HG02763 (cell line): ENCODE measurements around the gene FAM219A.
"Not testable (repeated sequence)": the region's sequence is repeated elsewhere in the genome, so short reads cannot be mapped to it uniquely, and the experiment has no call there.

ENCODE experiments used
- ATAC-seq: cut with Tn5 transposase; IDR thresholded peaks from one replicate; pipeline ENCODE4 v1.9.1; 2021; ENCODE audit warnings: mild to moderate bottlenecking, moderate library complexity; ENCODE audit not compliant: unreplicated experiment

The FAM219A gene

GRCh38 chr9:34446951-34447350, 11.4 kb downstream of the FAM219A start:
- ATAC-seq = no peak

- ATAC-seq = no peak
Observed at GRCh38 chr9:34446468-34446891, 11.9 kb downstream of the FAM219A start.

GRCh38 chr9:34443976-34444375, 14.4 kb downstream of the FAM219A start:
- ATAC-seq = no peak

- ATAC-seq = no peak
Observed at GRCh38 chr9:34443533-34443932, 14.8 kb downstream of the FAM219A start.

- no peak for ATAC-seq
Observed at GRCh38 chr9:34442770-34443169, 15.6 kb downstream of the FAM219A start.

- no peak for ATAC-seq
Observed at GRCh38 chr9:34440017-34440416, 18.4 kb downstream of the FAM219A start.

GRCh38 chr9:34438465-34438864, 19.9 kb downstream of the FAM219A start:
- ATAC-seq = not testable (repeated sequence)

GRCh38 chr9:34437926-34438307, 20.5 kb downstream of the FAM219A start:
- ATAC-seq = not testable (repeated sequence)

- ATAC-seq = no peak
Observed at GRCh38 chr9:34437006-34437925, 21.1 kb downstream of the FAM219A start.

- ATAC-seq = no peak
Observed at GRCh38 chr9:34431667-34432066, 26.7 kb downstream of the FAM219A start.

GRCh38 chr9:34430843-34431437, 27.4 kb downstream of the FAM219A start:
- no peak for ATAC-seq

- ATAC-seq = no peak
Observed at GRCh38 chr9:34428325-34428958, 29.9 kb downstream of the FAM219A start.

GRCh38 chr9:34426347-34427074, 31.9 kb downstream of the FAM219A start:
- no peak for ATAC-seq

GRCh38 chr9:34419716-34420504, 38.5 kb downstream of the FAM219A start:
- ATAC-seq = no peak

GRCh38 chr9:34417734-34418133, 40.6 kb downstream of the FAM219A start:
- no peak for ATAC-seq

- ATAC-seq = no peak
Observed at GRCh38 chr9:34413231-34413852, 45.0 kb downstream of the FAM219A start.

- ATAC-seq = no peak
Observed at GRCh38 chr9:34412336-34412735, 46.0 kb downstream of the FAM219A start.

GRCh38 chr9:34409154-34409553, 49.2 kb downstream of the FAM219A start:
- no peak for ATAC-seq

GRCh38 chr9:34408173-34408572, 50.2 kb downstream of the FAM219A start:
- ATAC-seq = no peak

GRCh38 chr9:34406219-34406618, 52.2 kb downstream of the FAM219A start:
- ATAC-seq = no peak
